ENCODE results near the gene PAEP.

Gene PAEP

DNA sequence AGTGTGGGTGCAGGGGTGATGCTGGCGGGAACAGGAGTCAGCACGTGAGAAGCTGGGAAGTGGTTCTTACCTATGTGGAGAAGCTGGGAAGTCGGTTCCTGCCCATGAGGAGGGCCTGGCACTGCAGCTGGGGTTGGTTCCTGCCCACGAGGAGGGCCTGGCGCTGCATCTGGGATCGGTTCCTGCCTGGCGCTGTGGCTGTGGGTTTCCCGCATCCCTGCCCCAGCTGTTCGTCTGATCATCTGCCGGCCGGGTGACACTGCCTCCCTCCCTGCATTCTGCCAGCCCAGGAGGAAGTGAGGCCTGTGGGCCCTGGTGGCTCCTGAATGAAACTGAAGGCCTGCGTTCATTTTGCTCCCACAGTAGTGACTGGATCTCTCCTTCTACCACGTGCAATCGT lies 10.5 kb upstream of the PAEP start:
- H3K27me3 ChIP-seq (ENCODE audit: control insufficient read depth in 5 of 5, insufficient read depth in 4 of 5, low read length in 5 of 5) = peaks cover 3 to 14% (median 4%) of the 10 kb centered on the region in 5 donors
- H3K27ac ChIP-seq (ENCODE audit: low read depth, low read length) = no peak overlapping the region
- H3K4me3 ChIP-seq (ENCODE audit: low read depth in 1 of 5, low read length in 5 of 5) = no peak overlapping the region
- no peaks in the 10 kb centered on the region for H3K36me3 ChIP-seq (ENCODE audit: control insufficient read depth in 5 of 5, insufficient read depth in 5 of 5, low read length in 5 of 5)
- H3K9ac ChIP-seq (ENCODE audit: low read length in 5 of 5) = no peak overlapping the region
- H3K4me1 ChIP-seq (ENCODE audit: control insufficient read depth in 5 of 5, insufficient read depth in 5 of 5, low read length in 5 of 5) = no peaks in the 10 kb centered on the region
- no peaks in the 10 kb centered on the region for H3K9me3 ChIP-seq (ENCODE audit: control insufficient read depth in 5 of 5, low read length in 5 of 5)

DNA sequence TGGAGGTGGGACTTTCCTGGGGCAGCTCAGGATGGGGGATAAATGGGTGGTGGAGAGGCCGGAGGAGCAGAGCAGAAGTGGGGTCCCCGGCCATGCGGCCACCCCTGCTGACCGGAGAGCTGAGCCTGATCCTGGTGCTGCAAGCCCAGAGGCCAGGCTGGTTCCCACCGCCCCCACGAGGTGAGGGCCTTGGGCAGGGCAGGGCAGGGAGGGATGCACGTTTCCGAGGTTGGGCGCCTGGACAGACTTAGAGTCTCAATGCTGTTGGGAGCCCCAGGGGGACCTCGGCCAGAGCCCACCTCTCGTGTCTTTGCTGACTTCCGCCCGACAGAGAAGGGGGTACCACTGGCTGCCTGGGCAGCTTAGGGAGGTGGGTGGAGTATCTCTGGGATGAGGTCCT lies 10.1 kb upstream of the PAEP start:
- Histone ChIP-seq H3K4me1 (ENCODE audit: control insufficient read depth in 5 of 5, insufficient read depth in 5 of 5, low read length in 5 of 5) (no peaks in the 10 kb centered on the region), H3K36me3 (ENCODE audit: control insufficient read depth in 5 of 5, insufficient read depth in 5 of 5, low read length in 5 of 5) (no peaks in the 10 kb centered on the region), H3K27ac (ENCODE audit: low read depth, low read length) (no peak overlapping the region), H3K9ac (ENCODE audit: low read length in 5 of 5) (no peak overlapping the region), H3K27me3 (ENCODE audit: control insufficient read depth in 5 of 5, insufficient read depth in 4 of 5, low read length in 5 of 5) (peaks cover 3 to 14% (median 4%) of the 10 kb centered on the region in 5 donors), H3K9me3 (ENCODE audit: control insufficient read depth in 5 of 5, low read length in 5 of 5) (no peaks in the 10 kb centered on the region), H3K4me3 (ENCODE audit: low read depth in 1 of 5, low read length in 5 of 5) (no peak overlapping the region)

DNA sequence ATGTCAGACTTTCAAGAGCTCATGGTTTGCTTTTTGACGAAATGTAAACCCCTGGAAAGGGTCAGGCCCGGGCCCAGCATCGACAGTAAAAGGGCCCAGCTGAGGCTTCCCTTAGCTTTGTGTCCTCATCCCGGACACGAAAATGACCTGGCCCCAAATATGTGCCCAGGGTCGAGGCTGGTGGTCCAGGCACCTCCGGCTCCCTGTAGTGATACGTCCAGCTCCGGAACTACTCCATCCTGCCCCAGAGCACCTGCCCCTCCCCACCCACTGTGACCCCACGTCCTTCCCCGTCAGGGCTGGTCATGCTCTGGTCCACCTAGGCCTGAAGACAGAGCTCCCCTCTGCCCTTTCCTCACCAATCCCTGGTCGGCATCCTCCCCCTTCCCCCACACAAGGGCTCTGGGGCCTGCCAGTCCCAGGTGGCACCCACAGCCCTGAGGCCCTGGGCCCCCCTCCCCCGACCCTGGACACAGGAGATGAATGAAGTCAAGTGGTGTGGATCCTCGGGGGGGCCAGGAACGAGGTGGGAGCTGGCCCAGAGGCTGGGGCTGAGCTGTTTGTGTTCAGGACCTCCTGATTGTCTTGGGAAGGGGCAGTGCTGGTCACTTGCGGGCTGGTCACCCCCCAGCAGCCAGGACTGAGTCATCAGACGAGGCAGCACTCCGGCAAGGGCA lies 9.4 kb upstream of the PAEP start:
- Histone ChIP-seq H3K27me3 (ENCODE audit: control insufficient read depth in 5 of 5, insufficient read depth in 4 of 5, low read length in 5 of 5) (peaks cover 3 to 14% (median 4%) of the 10 kb centered on the region in 5 donors), H3K9ac (ENCODE audit: low read length in 5 of 5) (no peak overlapping the region), H3K9me3 (ENCODE audit: control insufficient read depth in 5 of 5, low read length in 5 of 5) (no peaks in the 10 kb centered on the region), H3K27ac (ENCODE audit: low read depth, low read length) (no peak overlapping the region), H3K36me3 (ENCODE audit: control insufficient read depth in 5 of 5, insufficient read depth in 5 of 5, low read length in 5 of 5) (no peaks in the 10 kb centered on the region), H3K4me1 (ENCODE audit: control insufficient read depth in 5 of 5, insufficient read depth in 5 of 5, low read length in 5 of 5) (no peaks in the 10 kb centered on the region), H3K4me3 (ENCODE audit: low read depth in 1 of 5, low read length in 5 of 5) (no peak overlapping the region)

DNA sequence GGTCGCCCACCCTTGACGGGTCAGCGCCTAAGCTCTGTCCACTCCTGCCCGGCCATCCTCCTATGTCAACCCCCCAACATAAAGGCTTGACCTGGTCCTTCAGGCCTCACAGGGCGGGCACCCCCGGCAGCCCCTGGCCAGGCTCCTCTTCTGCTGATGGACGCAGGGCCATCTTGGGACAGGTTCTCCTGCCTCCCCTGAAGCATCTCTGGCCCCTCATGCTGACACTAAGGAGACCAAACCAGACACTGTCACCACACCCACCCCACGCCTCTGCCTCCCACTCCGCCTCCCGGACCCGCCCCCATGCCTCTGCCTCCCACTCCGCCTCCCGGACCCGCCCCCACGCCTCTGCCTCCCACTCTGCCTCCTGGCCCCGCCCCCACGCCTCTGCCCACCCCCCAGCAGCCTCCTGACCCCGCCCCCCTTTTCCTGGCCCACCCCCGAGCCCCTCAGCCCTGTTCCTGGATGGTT lies 8.8 kb upstream of the PAEP start:
- Histone ChIP-seq H3K9me3 (ENCODE audit: control insufficient read depth in 5 of 5, low read length in 5 of 5) (no peaks in the 10 kb centered on the region), H3K36me3 (ENCODE audit: control insufficient read depth in 5 of 5, insufficient read depth in 5 of 5, low read length in 5 of 5) (no peaks in the 10 kb centered on the region), H3K4me3 (ENCODE audit: low read depth in 1 of 5, low read length in 5 of 5) (no peak overlapping the region), H3K4me1 (ENCODE audit: control insufficient read depth in 5 of 5, insufficient read depth in 5 of 5, low read length in 5 of 5) (no peaks in the 10 kb centered on the region), H3K27ac (ENCODE audit: low read depth, low read length) (no peak overlapping the region), H3K27me3 (ENCODE audit: control insufficient read depth in 5 of 5, insufficient read depth in 4 of 5, low read length in 5 of 5) (peaks cover 3 to 14% (median 4%) of the 10 kb centered on the region in 5 donors), H3K9ac (ENCODE audit: low read length in 5 of 5) (no peak overlapping the region)

DNA sequence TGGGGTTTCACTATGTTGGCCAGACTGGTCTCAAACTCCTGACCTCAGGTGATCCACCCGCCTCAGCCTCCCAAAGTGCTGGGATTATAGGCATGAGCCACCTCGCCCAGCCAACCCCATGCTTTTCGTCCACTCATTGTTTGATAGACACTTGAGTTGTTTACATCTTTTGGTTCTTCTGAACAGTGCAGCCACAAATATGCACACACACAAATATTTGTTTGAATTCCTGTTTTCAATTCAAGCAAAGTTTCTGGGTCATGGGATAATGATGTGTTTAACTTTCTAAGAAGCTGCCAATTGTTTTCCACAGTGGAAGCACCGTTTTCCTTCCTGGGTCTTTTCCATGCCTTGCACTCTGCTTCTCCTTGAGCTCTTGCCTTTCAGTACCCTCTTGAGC lies 6.8 kb upstream of the PAEP start:
- Histone ChIP-seq H3K4me3 (ENCODE audit: low read depth in 1 of 5, low read length in 5 of 5) (no peak overlapping the region), H3K9me3 (ENCODE audit: control insufficient read depth in 5 of 5, low read length in 5 of 5) (no peaks in the 10 kb centered on the region), H3K4me1 (ENCODE audit: control insufficient read depth in 5 of 5, insufficient read depth in 5 of 5, low read length in 5 of 5) (no peaks in the 10 kb centered on the region), H3K36me3 (ENCODE audit: control insufficient read depth in 5 of 5, insufficient read depth in 5 of 5, low read length in 5 of 5) (no peaks in the 10 kb centered on the region), H3K9ac (ENCODE audit: low read length in 5 of 5) (no peak overlapping the region), H3K27ac (ENCODE audit: low read depth, low read length) (no peak overlapping the region), H3K27me3 (ENCODE audit: control insufficient read depth in 5 of 5, insufficient read depth in 4 of 5, low read length in 5 of 5) (peaks cover 3 to 11% (median 6%) of the 10 kb centered on the region in 5 donors)

DNA sequence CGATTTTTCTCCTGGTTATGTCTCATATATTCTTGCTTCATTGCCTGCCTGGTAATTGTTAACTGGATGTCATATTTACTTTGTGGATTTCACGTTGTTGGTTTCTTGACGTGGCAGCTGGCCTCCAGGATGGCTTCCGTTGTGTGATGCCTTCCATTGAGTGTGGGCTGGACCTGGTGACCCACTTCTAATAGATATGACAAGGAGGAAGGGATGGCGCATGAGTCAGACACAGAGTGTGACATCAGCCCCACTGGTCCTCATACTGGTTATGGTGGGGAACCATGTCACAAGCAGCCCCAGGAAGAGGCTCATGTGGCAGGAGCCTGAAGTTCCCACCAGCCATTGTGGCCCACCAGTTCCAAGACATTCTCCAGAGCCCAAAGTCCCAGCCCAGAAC lies 6.4 kb upstream of the PAEP start:
- H3K27me3 ChIP-seq (ENCODE audit: control insufficient read depth in 5 of 5, insufficient read depth in 4 of 5, low read length in 5 of 5) = peaks cover 3 to 11% (median 7%) of the 10 kb centered on the region in 5 donors
- H3K9ac ChIP-seq (ENCODE audit: low read length in 5 of 5) = no peak overlapping the region
- no peaks in the 10 kb centered on the region for H3K36me3 ChIP-seq (ENCODE audit: control insufficient read depth in 5 of 5, insufficient read depth in 5 of 5, low read length in 5 of 5)
- H3K4me3 ChIP-seq (ENCODE audit: low read depth in 1 of 5, low read length in 5 of 5) = no peak overlapping the region
- no peak overlapping the region for H3K27ac ChIP-seq (ENCODE audit: low read depth, low read length)
- no peaks in the 10 kb centered on the region for H3K9me3 ChIP-seq (ENCODE audit: control insufficient read depth in 5 of 5, low read length in 5 of 5)
- no peaks in the 10 kb centered on the region for H3K4me1 ChIP-seq (ENCODE audit: control insufficient read depth in 5 of 5, insufficient read depth in 5 of 5, low read length in 5 of 5)

DNA sequence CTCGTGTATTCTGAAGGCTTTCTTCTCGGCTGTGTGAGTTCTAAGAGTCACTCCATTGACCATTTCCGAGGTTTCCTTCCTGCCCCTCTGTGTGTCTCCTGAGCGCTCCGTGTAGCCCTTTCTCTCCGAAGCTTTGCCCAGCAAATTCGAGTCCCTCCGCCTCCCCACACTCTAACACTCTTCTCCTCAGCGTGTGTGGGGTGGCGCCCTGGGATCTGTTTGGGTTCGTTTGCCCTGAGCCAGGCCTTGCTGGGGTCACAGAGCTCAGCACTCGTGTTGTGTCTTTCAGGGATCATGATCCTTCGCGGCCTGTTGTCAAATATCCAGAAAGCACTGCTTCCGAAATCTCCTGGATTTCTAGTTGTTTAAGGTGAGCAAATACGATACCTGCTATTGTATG lies 5.6 kb upstream of the PAEP start:
- H3K27me3 ChIP-seq (ENCODE audit: control insufficient read depth in 5 of 5, insufficient read depth in 4 of 5, low read length in 5 of 5) = peaks cover 0 to 15% (median 8%) of the 10 kb centered on the region in 5 donors
- H3K9me3 ChIP-seq (ENCODE audit: control insufficient read depth in 5 of 5, low read length in 5 of 5) = no peaks in the 10 kb centered on the region
- no peak overlapping the region for H3K27ac ChIP-seq (ENCODE audit: low read depth, low read length)
- H3K4me3 ChIP-seq (ENCODE audit: low read depth in 1 of 5, low read length in 5 of 5) = no peak overlapping the region
- no peak overlapping the region for H3K9ac ChIP-seq (ENCODE audit: low read length in 5 of 5)
- no peaks in the 10 kb centered on the region for H3K36me3 ChIP-seq (ENCODE audit: control insufficient read depth in 5 of 5, insufficient read depth in 5 of 5, low read length in 5 of 5)
- H3K4me1 ChIP-seq (ENCODE audit: control insufficient read depth in 5 of 5, insufficient read depth in 5 of 5, low read length in 5 of 5) = no peaks in the 10 kb centered on the region

DNA sequence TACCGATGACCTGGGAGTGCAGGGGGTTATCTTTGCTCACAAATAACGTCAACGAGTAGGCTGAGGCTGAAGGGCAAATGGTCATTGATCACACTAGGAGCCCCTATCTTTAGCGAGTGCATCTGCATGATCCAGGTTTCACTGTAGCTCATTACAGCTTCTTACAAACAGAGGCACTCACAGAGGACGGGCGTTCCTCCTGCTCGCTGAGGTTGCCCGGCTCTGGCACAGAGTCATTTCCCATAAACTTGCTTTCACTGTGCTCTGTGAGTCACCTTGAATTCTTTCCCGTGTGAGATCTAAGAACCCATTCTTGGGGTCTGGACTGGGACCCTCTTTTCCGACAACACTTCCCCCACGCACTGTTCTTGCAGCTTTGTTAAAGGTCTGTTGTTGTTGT lies 1.9 kb upstream of the PAEP start:
- Histone ChIP-seq H3K27me3 (ENCODE audit: control insufficient read depth in 5 of 5, insufficient read depth in 4 of 5, low read length in 5 of 5) (peaks cover 0 to 16% (median 11%) of the 10 kb centered on the region in 5 donors), H3K27ac (ENCODE audit: low read depth, low read length) (no peak overlapping the region), H3K36me3 (ENCODE audit: control insufficient read depth in 5 of 5, insufficient read depth in 5 of 5, low read length in 5 of 5) (no peaks in the 10 kb centered on the region), H3K4me1 (ENCODE audit: control insufficient read depth in 5 of 5, insufficient read depth in 5 of 5, low read length in 5 of 5) (no peaks in the 10 kb centered on the region), H3K9me3 (ENCODE audit: control insufficient read depth in 5 of 5, low read length in 5 of 5) (peaks cover 0 to 6% (median 4%) of the 10 kb centered on the region in 5 donors), H3K4me3 (ENCODE audit: low read depth in 1 of 5, low read length in 5 of 5) (no peak overlapping the region), H3K9ac (ENCODE audit: low read length in 5 of 5) (no peak overlapping the region)

DNA sequence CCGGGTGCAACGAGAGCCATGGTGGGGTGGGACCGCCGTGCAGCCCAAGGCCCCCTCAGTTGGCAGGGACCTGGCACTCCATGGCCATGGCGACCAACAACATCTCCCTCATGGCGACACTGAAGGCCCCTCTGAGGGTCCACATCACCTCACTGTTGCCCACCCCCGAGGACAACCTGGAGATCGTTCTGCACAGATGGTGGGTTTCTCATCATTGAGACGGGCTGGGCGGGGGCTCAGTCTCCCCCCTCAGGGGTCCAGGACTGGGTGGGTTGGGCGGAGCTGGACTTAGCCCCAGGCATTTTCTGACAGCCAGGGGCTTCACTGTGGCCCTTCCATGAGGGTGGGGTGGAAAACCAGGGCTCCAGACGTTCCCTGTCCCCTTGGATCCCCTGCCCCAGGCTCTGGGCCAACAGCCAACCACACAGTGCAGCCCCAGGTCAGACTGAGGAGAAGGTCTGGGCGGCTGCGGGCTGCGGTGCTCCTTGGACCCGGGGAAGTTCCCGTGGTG lies 734 bp downstream of the PAEP start:
- Histone ChIP-seq H3K27ac (ENCODE audit: low read depth, low read length) (no peak overlapping the region), H3K9ac (ENCODE audit: low read length in 5 of 5) (no peak overlapping the region), H3K4me3 (ENCODE audit: low read depth in 1 of 5, low read length in 5 of 5) (no peak overlapping the region), H3K4me1 (ENCODE audit: control insufficient read depth in 5 of 5, insufficient read depth in 5 of 5, low read length in 5 of 5) (no peaks in the 10 kb centered on the region), H3K27me3 (ENCODE audit: control insufficient read depth in 5 of 5, insufficient read depth in 4 of 5, low read length in 5 of 5) (peaks cover 12 to 26% (median 23%) of the 10 kb centered on the region in 5 donors), H3K36me3 (ENCODE audit: control insufficient read depth in 5 of 5, insufficient read depth in 5 of 5, low read length in 5 of 5) (no peaks in the 10 kb centered on the region), H3K9me3 (ENCODE audit: control insufficient read depth in 5 of 5, low read length in 5 of 5) (peaks cover 0 to 6% (median 4%) of the 10 kb centered on the region in 5 donors)

DNA sequence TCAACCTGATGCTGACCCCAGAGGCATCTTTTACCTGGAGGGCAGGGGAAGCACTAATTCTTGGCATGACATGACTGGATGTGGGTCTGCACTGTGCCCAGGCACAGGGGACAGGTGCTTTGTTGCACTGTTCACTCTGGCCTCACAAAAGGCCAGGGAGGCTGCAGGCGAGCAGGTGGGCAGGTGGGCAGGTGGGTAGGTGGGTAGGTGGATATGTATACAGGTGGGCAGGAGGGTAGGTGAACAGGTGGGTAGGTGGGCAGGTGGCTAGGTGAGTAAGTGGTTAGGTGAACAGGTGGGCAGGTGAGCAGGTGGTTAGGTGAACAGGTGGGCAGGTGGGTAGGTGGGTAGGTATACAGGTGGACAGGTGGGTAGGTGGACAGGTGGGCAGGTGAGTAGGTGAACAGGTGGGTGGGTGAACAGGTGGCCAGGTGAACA lies 1.5 kb downstream of the PAEP start:
- Histone ChIP-seq H3K9ac (ENCODE audit: low read length in 5 of 5) (no peak overlapping the region), H3K4me1 (ENCODE audit: control insufficient read depth in 5 of 5, insufficient read depth in 5 of 5, low read length in 5 of 5) (no peaks in the 10 kb centered on the region), H3K27me3 (ENCODE audit: control insufficient read depth in 5 of 5, insufficient read depth in 4 of 5, low read length in 5 of 5) (peaks cover 12 to 26% (median 25%) of the 10 kb centered on the region in 5 donors)

More for the DNA sequence above, 1.5 kb downstream of the PAEP start:
- no peak overlapping the region for H3K4me3 ChIP-seq (ENCODE audit: low read depth in 1 of 5, low read length in 5 of 5)
- H3K9me3 ChIP-seq (ENCODE audit: control insufficient read depth in 5 of 5, low read length in 5 of 5) = peaks cover 0 to 6% (median 4%) of the 10 kb centered on the region in 5 donors
- H3K36me3 ChIP-seq (ENCODE audit: control insufficient read depth in 5 of 5, insufficient read depth in 5 of 5, low read length in 5 of 5) = no peaks in the 10 kb centered on the region
- no peak overlapping the region for H3K27ac ChIP-seq (ENCODE audit: low read depth, low read length)
